ENCODE results near the gene TFCP2L1. TPM values are rescaled to one million over a fixed set of nuclear protein-coding genes. Genes with fewer than 3 reads are reported as not detected.

Gene TFCP2L1
- total RNA-seq, 1 donor from 2014 or later, result 12.3 TPM

- no peak for TF ChIP-seq CTCF (conservative IDR thresholded peaks at IDR 0.05; ENCODE audit: low read depth, low read length)
- H3K4me3 ChIP-seq (ENCODE audit: low read depth, low read length), result no peak overlapping the region
- DNase-seq (ENCODE audit: low read depth), result no peak
Observed at GRCh38 chr2:121177896-121178295, 107.1 kb downstream of the TFCP2L1 start.

GRCh38 chr2:121175326-121175725 is 109.7 kb downstream of the TFCP2L1 start:
- no peak for TF ChIP-seq CTCF (conservative IDR thresholded peaks at IDR 0.05; ENCODE audit: low read depth, low read length)
- no peak overlapping the region for H3K4me3 ChIP-seq (ENCODE audit: low read depth, low read length)
- no peak for DNase-seq (ENCODE audit: low read depth)

- no peak overlapping the region for H3K4me3 ChIP-seq (ENCODE audit: low read depth, low read length)
- no peak for TF ChIP-seq CTCF (conservative IDR thresholded peaks at IDR 0.05; ENCODE audit: low read depth, low read length)
- DNase-seq (ENCODE audit: low read depth), result no peak
Observed at GRCh38 chr2:121173806-121174205, 111.2 kb downstream of the TFCP2L1 start.

- TF ChIP-seq CTCF (conservative IDR thresholded peaks at IDR 0.05; ENCODE audit: low read depth, low read length), result no peak
- no peak overlapping the region for H3K4me3 ChIP-seq (ENCODE audit: low read depth, low read length)
- no peak for DNase-seq (ENCODE audit: low read depth)
Observed at GRCh38 chr2:121173112-121173511, 111.9 kb downstream of the TFCP2L1 start.

- no peak overlapping the region for H3K4me3 ChIP-seq (ENCODE audit: low read depth, low read length)
- no peak for TF ChIP-seq CTCF (conservative IDR thresholded peaks at IDR 0.05; ENCODE audit: low read depth, low read length)
- DNase-seq (ENCODE audit: low read depth), result no peak
Observed at GRCh38 chr2:121172456-121172855, 112.5 kb downstream of the TFCP2L1 start.

- no peak for TF ChIP-seq CTCF (conservative IDR thresholded peaks at IDR 0.05; ENCODE audit: low read depth, low read length)
- H3K4me3 ChIP-seq (ENCODE audit: low read depth, low read length), result no peak overlapping the region
- DNase-seq (ENCODE audit: low read depth), result no peak
Observed at GRCh38 chr2:121171625-121172119, 113.3 kb downstream of the TFCP2L1 start.

- no peak overlapping the region for H3K4me3 ChIP-seq (ENCODE audit: low read depth, low read length)
- no peak for DNase-seq (ENCODE audit: low read depth)
- no peak for TF ChIP-seq CTCF (conservative IDR thresholded peaks at IDR 0.05; ENCODE audit: low read depth, low read length)
Observed at GRCh38 chr2:121170577-121170976, 114.4 kb downstream of the TFCP2L1 start.
